ENCODE measurements around the gene GZF1.

The GZF1 gene

DNA sequence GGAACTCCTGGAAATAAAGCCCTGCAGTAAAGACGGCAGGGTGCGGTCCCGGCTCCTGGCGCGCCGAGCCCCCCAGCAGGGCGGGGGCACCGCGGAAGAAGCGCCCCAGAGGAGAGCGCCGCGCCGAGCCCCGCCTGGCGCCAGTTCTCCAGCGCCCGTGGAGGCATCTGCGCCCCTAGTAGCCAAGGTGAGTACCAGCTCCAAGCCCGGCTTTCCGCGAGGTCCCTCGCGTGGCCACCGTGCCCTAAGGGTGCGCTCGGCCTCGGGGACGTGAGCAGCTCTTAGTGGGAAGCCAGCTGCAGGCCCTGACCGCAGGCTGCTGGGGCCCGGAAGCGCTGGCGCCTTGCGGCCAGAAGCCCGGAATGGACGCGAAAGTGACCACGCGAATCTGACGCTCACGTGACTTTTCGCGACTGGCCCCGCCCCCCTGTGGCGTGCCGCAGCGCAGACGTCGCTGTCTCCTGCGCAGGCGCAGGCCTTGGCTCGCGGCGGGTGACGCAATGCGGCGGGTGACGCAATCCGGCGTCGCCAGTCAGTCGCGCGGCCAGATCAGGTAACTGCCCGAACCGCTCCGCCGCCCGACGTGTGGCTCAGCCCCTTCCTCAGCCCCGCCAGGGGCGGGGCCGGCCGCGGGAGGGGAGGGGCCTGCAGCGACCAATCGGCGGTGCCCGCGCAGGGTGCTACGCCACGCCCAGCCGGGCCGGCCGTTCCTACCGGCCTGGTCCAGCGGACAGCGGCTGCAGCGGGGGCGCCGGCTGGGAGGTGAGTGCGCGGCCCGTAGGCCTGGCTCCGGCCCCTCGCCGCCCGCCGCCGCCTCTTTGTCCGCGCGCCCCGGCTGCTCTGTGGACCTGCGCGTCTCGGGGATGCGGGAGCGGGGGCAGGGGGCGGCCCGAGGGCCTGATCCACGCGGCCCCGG, at the start of gene GZF1:
GZF1 (plus strand) TSS at position 707 of the 916 bp plus-strand sequence. CDS start 2,202 bp downstream, outside the sequence.
- DNase-seq, result peak; percentile 93

- no peak for DNase-seq
Measured at GRCh38 chr20:23313271-23313670, 48.7 kb upstream of the GZF1 start.

- DNase-seq, result no peak
Measured at GRCh38 chr20:23314699-23315098, 47.3 kb upstream of the GZF1 start.

DNA sequence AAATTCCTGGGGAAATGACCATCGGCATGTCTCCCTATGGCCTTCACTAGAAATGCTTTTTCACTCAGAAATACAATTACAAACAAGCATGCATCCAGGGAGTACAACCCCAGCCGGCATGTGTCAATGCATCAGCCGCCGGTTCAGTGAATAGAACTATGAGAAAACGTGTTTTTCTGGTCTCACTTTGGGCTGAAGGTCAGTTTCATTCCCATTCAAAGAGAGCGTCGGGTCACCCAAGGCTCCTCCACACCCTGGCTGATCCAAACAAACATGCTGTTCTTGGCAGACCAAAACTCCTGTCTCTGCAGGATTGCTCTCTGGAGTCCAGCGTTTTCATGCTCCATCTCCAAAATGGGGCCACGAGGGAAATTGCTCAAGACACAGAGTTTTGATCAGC, 46.9 kb upstream of the GZF1 start:
- no peak for DNase-seq

GRCh38 chr20:23316626-23317025, 45.4 kb upstream of the GZF1 start:
- DNase-seq, result no peak

DNA sequence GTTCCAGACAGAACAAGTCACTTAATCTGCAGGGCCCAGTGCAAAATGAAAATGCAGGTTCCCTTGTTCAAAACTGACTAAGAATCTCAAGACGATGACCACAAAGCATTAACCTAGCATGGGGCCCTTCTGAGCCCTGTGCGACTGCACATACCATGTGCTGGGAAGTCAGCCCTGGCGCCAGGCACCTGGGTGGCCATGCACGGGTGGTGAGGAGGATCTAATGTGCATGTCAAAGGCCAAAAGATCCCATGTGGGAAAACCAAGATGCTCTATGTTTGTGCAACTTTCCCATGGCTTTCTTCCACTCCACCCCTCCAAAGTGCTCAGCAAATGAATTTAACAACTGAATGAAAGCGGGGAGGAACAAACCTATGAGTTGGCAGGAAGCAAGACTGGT, 44.9 kb upstream of the GZF1 start:
- DNase-seq, result no peak

DNA sequence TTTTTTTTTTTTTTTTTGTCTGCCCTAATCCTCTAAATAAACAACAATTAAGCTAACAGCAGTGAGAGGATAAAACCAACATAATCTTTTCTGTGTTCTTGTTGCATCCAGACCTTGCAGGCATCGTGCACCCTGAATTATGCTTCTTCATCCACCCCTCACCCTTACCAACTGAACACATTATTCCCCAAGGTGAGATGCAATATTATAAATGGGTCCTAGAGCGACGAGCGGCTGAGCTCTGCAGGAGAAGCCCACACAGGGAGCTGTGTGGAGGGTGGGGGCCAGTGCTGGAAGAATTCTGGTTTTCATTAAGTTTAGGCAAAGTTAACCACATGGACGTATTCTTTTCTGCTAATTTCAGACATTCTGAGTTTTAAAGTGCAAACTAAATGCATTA, 43.6 kb upstream of the GZF1 start:
- no peak for DNase-seq

DNA sequence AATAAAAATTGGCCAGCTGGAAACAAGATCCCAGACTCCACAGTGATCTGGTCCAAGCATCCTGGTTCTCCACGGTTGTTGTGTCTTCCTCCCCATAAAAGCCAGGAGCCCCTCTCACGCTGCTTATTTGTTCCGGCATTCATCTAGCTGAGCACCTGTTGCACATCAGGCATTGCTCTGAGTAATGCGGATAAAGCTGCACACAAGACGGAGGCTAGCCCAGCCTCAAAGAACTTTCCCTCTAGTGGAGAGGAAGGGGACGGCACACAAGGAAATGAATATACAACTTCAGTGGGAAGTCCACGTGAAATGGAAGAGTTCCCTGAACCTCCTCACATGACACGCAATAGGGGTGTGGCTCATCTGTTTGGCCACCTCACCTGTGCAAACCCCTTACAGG, 41.7 kb upstream of the GZF1 start:
- no peak for DNase-seq

- DNase-seq, result no peak
Measured at GRCh38 chr20:23325107-23325506, 36.9 kb upstream of the GZF1 start.

GRCh38 chr20:23326774-23327173, 35.2 kb upstream of the GZF1 start:
- no peak for DNase-seq

DNA sequence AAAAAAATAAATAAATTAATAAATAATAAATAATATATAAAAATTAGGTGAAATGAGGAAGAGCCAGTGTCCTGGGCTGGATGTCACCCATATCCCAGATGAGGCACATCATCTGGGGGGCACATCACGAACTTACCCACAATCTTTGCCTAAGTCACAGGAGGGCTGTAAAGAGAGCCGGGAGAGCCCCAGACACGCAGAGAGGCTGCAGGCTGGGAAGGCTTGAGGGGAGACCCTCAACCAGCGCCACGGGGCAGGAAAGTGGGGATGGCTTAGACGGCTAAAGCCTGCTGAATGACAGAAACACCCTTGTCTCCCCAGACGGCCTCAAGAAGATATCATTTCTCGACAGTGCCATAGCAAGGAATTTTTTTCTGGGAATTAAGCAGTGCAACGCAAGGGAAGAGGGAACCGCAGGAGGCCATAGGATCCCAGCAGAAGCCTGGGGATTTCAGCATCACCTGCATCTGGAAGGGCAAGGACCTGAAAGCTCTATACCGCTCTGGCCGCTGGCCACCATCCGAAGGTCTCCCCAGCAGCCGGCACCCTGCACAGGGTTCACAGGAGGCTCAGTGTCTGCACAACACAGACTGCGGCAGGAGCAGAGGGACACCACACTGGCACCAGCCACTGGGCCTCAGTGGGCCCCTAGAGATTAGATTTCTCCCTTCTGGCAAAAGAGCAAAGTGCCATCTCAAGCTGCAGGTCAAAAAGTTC, 34.2 kb upstream of the GZF1 start:
- no peak for DNase-seq

GRCh38 chr20:23331450-23332350, 30.3 kb upstream of the GZF1 start:
- no peak for DNase-seq

DNA sequence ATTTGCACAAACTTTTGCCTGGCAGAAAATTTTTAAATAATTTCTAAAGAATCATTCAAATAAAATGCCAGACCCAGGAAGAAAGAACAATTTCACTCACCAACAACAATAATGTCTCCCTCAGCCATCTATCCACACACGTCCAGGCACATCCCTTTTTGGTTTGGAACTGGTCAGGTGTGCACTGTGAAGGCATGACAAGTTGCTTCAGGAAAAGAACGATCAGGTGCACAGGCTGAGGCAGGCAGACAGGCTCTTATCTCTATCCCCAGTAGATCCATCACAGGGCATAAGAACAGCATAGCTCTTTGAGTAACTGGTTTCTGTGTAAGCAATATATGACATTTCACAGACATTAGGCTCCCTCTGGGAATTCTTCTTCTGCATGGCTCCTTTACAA, 29.5 kb upstream of the GZF1 start:
- DNase-seq, result no peak

DNA sequence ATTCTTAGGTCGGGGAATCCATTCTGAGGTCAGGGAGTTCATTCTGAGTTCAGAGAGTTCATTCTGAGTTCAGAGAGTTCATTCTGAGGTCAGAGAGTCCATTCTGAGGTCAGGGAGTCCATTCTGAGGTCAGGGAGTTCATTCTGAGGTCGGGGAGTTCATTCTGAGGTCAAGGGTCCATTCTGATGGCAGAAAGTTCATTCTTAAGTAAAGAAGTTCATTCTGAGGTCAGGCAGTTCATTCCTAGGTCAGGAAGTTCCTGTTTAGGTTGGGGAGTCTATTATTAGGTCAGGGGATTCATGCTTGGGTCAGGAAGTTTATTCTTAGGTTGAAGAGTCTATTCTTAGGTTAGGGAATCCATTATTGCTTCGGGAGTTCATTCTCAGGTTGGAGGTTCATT, 27.9 kb upstream of the GZF1 start:
- no peak for DNase-seq

- no peak for DNase-seq
Measured at GRCh38 chr20:23335521-23335920, 26.5 kb upstream of the GZF1 start.

GRCh38 chr20:23336476-23336875, 25.5 kb upstream of the GZF1 start:
- DNase-seq, result no peak

GRCh38 chr20:23337312-23337711, 24.7 kb upstream of the GZF1 start:
- DNase-seq, result no peak

DNA sequence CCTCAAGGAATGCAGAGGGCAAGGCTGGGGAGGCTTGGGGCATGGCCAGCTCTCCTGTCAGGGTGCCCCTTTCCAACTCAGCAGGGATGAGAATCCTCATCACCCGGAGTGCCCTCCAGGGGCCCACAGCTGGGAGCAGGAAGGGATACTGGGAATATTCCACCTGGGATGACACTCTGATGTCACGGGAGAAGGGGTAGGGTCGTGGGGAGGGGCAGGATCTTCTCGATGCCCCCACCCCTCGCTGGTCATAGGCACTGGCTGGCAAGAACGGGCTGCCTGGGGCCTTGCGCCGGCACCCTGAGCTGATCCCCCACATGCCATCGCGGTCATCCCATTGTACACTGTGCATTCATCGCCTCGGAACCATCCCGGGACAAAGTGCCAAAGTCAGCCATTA, 22.0 kb upstream of the GZF1 start:
- DNase-seq, result no peak

DNA sequence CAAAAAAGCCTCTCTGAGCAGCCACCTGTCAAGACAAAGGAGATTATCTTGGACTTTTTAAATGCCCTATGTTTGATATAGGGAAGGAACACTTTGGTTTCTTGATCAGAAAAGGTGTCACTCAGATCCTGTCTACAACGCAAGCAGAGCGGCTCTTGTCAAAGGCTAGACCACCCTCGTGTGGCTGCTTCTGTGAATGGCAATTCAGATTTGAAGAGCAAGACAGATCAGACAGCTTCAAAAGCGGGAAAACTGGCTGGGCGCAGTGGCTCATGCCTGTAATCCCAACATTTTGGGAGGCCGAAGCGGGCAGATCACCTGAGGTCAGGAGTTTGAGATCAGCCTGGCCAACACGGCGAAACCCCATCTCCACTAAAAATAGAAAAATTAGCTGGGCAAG, 21.5 kb upstream of the GZF1 start:
- DNase-seq, result no peak

DNA sequence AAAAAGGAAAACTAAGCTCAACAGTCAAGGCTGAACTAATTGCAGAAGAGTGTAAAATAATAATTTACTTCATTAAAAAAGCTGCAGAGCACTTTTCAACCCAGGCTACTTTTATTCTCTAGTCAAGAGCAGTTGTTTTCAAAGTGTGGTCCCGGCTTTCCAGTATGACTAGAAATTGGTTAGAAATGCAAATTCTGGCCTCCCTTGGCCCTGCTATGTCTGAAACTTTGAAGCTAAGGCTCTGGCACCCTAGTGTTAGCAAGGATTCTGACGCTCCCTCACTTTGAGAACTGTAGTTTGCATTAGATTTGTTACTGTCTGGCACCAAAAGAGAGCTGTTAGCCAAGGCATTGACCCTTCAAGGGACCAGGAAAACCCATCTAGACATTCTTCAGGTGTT, 20.9 kb upstream of the GZF1 start:
- no peak for DNase-seq

DNA sequence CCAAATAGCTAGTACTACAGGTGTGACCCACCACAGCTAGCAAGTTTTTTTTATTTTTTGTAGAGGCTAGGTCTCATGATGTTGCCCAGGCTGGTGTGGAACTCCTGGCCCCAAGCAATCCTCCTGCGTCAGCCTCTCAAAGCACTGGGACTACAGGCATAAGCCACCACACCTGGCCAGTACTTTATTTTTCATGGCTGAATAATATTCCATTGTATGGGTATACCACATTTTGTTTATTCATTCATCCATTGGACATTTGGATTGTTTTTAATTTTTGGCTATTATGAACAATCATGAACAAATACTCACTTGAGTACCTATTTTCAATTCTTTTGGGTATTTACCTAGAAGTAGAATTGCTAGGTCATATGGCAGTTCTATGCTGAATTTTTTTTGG, 18.4 kb upstream of the GZF1 start:
- DNase-seq, result no peak

DNA sequence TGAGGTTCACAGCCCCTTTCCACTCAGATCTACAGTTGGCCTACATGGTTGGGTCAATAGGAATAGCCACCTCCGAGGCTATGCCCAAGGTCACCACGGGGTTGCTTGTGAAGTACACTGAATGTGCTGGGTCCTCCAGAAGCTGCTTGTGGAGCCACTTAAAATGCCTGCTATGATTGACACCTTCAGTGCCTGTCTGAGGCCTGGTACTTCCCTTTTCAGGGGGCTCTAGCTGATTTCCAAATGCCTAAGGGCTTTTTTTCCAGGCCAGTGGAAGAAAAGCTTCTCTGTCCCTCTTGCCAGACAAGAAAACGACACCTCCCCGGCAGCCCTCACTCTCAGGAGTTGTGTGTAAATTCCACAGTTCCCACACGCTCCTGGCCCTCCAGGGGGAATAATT, 17.6 kb upstream of the GZF1 start:
- no peak for DNase-seq

DNA sequence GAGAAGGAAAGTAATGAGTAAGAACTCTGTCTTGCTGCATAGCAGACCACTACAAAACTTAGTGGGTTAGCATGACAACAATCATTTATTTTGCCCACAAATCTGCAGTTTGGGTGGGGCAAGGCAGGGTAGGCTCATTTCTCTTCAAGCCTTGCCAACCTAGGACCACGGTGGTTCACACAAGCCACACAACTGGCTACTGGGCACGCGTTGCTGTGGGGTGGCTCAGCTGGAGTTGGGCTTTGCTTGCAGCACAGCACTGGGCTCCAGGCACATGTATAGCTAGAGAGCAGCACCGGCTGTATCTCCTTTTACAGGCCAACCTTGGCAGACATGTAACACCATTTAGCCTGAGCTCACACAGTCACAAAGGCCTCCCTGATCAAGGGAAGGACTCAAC, 16.0 kb upstream of the GZF1 start:
- DNase-seq, result no peak

All from NCI-H226 (cell line).